ENCODE measurements around the gene RPLP1.

Gene RPLP1

GRCh38 chr15:69467636-69468035, 15.0 kb downstream of the RPLP1 start:
- DNase-seq = no peak
- Histone ChIP-seq H3K9me3 (ENCODE audit: control insufficient read depth, low read length) (no peaks in the 10 kb centered on the region), H3K36me3 (ENCODE audit: control insufficient read depth, insufficient read depth, low read length) (no peaks in the 10 kb centered on the region), H3K27me3 (replicated peaks; ENCODE audit: control insufficient read depth, insufficient read depth, low read length, poor library complexity, severe bottlenecking) (no peaks in the 10 kb centered on the region), H3K4me1 (ENCODE audit: control insufficient read depth, insufficient read depth, low read length, poor library complexity, severe bottlenecking) (peaks cover 32% of the 10 kb centered on the region), H3K4me3 (ENCODE audit: insufficient read depth, low read depth, low read length, poor library complexity, severe bottlenecking) (no peak overlapping the region), H3K27ac (ENCODE audit: insufficient read depth, low read length, poor library complexity, severe bottlenecking) (peak overlapping the region; percentile 93)

DNA sequence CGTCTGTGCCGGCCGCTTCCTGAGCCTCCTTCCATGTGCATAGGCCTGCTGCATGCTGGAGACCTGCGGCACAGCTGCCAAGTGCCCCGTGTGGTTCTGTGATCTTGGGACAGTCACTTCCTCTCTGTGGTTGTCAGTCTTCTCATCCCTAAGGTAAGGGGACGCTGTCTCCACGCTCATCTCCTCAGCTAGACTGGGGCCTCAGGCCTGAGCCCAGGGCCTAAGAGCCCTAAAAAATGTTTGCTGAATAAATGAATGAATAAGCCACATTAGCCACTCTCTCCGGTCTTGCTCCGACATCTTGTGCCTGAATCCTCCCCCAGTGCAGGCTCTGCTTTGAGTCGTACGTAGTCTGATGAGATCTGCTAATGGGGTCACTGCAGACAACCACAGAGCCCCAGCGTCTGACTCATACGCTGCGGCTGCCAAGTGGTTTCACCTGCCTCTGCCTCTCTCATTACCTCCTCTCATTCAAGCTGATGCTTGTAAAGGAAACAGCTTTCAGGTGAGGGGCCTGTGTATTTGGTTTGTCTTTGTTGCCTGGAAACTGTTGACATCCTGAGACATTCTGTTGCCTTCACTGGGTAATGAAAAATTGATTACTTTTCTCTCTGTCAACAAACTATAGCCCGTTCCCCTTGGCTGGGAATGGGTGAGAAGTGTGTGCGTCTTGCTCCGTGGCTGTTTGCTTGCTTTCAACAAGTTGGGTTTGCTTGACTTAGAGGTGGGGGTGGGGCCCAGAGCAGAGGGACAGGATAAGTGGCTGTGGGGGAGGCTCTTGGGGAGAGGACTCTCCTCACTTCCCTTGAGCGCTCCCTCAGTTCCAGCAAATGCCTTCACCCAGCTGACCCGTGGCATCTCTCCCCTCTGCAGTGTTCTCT, 15.9 kb downstream of the RPLP1 start:
- H3K36me3 ChIP-seq (ENCODE audit: control insufficient read depth, insufficient read depth, low read length) = no peaks in the 10 kb centered on the region
- peak overlapping the region; percentile 93 for H3K27ac ChIP-seq (ENCODE audit: insufficient read depth, low read length, poor library complexity, severe bottlenecking)
- no peak overlapping the region for H3K4me3 ChIP-seq (ENCODE audit: insufficient read depth, low read depth, low read length, poor library complexity, severe bottlenecking)
- H3K27me3 ChIP-seq (replicated peaks; ENCODE audit: control insufficient read depth, insufficient read depth, low read length, poor library complexity, severe bottlenecking) = no peaks in the 10 kb centered on the region
- H3K9me3 ChIP-seq (ENCODE audit: control insufficient read depth, low read length) = no peaks in the 10 kb centered on the region
- DNase-seq = peak; percentile 82 to 92 (median 87)
- peaks cover 26% of the 10 kb centered on the region for H3K4me1 ChIP-seq (ENCODE audit: control insufficient read depth, insufficient read depth, low read length, poor library complexity, severe bottlenecking)

DNA sequence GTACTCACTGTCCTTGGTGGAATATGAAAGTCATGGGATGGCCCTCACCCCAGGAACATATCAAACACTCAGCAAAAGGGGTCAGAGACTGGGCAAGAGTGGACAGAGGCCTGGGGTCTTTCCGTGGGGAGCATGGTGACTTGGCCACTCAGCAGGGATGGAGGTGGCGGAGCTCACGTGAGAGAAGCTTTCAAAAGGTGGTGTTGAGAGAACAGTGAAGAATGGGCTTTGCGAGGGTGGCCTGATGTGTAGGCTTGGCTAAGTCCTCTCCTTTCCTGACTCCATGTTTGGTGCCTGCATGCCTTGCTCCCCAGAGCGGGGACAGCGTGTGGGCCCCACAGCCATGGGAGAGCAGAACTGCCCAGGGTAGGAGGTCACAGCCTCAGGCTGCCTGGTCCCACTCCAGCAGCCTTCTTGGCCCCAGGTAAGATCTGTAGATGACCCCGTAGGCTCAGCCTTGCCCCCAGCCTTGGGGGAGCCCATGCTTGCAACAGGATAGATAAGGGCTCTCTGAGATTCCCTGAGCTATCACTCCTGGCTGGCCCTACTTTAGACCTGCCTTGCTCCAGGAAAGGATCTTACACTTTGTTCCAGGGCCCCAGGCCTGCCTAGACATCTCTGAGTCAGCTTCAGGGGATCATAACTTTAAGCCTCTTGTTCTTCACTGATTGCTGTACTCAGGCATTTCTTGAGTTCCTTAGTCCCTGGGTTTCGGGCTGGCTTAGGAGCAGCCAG, 17.0 kb downstream of the RPLP1 start:
- DNase-seq = no peak
- Histone ChIP-seq H3K9me3 (ENCODE audit: control insufficient read depth, low read length) (no peaks in the 10 kb centered on the region), H3K36me3 (ENCODE audit: control insufficient read depth, insufficient read depth, low read length) (no peaks in the 10 kb centered on the region), H3K4me3 (ENCODE audit: insufficient read depth, low read depth, low read length, poor library complexity, severe bottlenecking) (no peak overlapping the region), H3K27me3 (replicated peaks; ENCODE audit: control insufficient read depth, insufficient read depth, low read length, poor library complexity, severe bottlenecking) (no peaks in the 10 kb centered on the region), H3K4me1 (ENCODE audit: control insufficient read depth, insufficient read depth, low read length, poor library complexity, severe bottlenecking) (peaks cover 26% of the 10 kb centered on the region), H3K27ac (ENCODE audit: insufficient read depth, low read length, poor library complexity, severe bottlenecking) (peak overlapping the region; percentile 93)

GRCh38 chr15:69472046-69472445, 19.4 kb downstream of the RPLP1 start:
- DNase-seq = no peak
- Histone ChIP-seq H3K27me3 (replicated peaks; ENCODE audit: control insufficient read depth, insufficient read depth, low read length, poor library complexity, severe bottlenecking) (no peaks in the 10 kb centered on the region), H3K4me3 (ENCODE audit: insufficient read depth, low read depth, low read length, poor library complexity, severe bottlenecking) (no peak overlapping the region)

GRCh38 chr15:69472562-69472961, 19.9 kb downstream of the RPLP1 start:
- no peak for DNase-seq
- Histone ChIP-seq H3K27ac (ENCODE audit: insufficient read depth, low read length, poor library complexity, severe bottlenecking) (no peak overlapping the region), H3K36me3 (ENCODE audit: control insufficient read depth, insufficient read depth, low read length) (no peaks in the 10 kb centered on the region), H3K4me1 (ENCODE audit: control insufficient read depth, insufficient read depth, low read length, poor library complexity, severe bottlenecking) (peaks cover 22% of the 10 kb centered on the region), H3K27me3 (replicated peaks; ENCODE audit: control insufficient read depth, insufficient read depth, low read length, poor library complexity, severe bottlenecking) (no peaks in the 10 kb centered on the region), H3K4me3 (ENCODE audit: insufficient read depth, low read depth, low read length, poor library complexity, severe bottlenecking) (no peak overlapping the region), H3K9me3 (ENCODE audit: control insufficient read depth, low read length) (no peaks in the 10 kb centered on the region)

More at GRCh38 chr15:69472046-69472445, 19.4 kb downstream of the RPLP1 start:
- Histone ChIP-seq H3K9me3 (ENCODE audit: control insufficient read depth, low read length) (no peaks in the 10 kb centered on the region), H3K27ac (ENCODE audit: insufficient read depth, low read length, poor library complexity, severe bottlenecking) (no peak overlapping the region), H3K4me1 (ENCODE audit: control insufficient read depth, insufficient read depth, low read length, poor library complexity, severe bottlenecking) (peaks cover 26% of the 10 kb centered on the region), H3K36me3 (ENCODE audit: control insufficient read depth, insufficient read depth, low read length) (no peaks in the 10 kb centered on the region)

GRCh38 chr15:69474291-69474690, 21.7 kb downstream of the RPLP1 start:
- no peaks in the 10 kb centered on the region for H3K36me3 ChIP-seq (ENCODE audit: control insufficient read depth, insufficient read depth, low read length)
- no peaks in the 10 kb centered on the region for H3K9me3 ChIP-seq (ENCODE audit: control insufficient read depth, low read length)
- DNase-seq = no peak
- H3K4me1 ChIP-seq (ENCODE audit: control insufficient read depth, insufficient read depth, low read length, poor library complexity, severe bottlenecking) = peaks cover 7% of the 10 kb centered on the region
- no peak overlapping the region for H3K4me3 ChIP-seq (ENCODE audit: insufficient read depth, low read depth, low read length, poor library complexity, severe bottlenecking)
- no peaks in the 10 kb centered on the region for H3K27me3 ChIP-seq (replicated peaks; ENCODE audit: control insufficient read depth, insufficient read depth, low read length, poor library complexity, severe bottlenecking)
- H3K27ac ChIP-seq (ENCODE audit: insufficient read depth, low read length, poor library complexity, severe bottlenecking) = no peak overlapping the region

DNA sequence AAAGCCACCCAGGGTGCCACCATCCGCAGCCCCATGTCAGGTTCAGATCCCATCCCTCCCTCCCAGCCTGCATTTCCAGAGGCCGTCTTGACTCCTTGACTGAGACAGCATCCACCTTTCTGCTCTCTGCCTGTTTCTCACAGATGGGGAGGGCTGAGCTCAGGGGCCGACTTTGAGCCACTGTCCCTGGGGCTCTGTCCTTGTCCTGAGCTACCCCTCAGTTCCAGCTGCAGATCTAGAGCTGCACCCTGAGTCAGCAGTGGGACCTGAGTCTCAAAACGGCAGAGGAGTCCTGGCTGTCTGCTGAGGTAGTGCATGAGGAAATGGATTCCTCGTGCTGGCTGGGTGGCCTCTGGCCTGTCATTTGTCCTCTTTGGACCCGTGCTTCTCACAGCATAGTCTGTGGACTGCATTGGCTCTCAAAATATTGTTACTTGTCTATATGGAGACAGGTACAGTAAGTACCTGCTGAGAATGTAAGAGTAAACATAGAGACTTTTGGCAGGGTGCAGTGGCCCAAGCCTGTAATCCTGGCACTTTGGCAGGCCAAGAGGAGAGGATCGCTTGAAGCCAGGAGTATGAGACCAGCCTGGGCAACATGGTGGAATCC, 22.3 kb downstream of the RPLP1 start:
- Histone ChIP-seq H3K27ac (ENCODE audit: insufficient read depth, low read length, poor library complexity, severe bottlenecking) (no peak overlapping the region), H3K4me1 (ENCODE audit: control insufficient read depth, insufficient read depth, low read length, poor library complexity, severe bottlenecking) (peaks cover under 1% of the 10 kb centered on the region), H3K9me3 (ENCODE audit: control insufficient read depth, low read length) (no peaks in the 10 kb centered on the region), H3K27me3 (replicated peaks; ENCODE audit: control insufficient read depth, insufficient read depth, low read length, poor library complexity, severe bottlenecking) (no peaks in the 10 kb centered on the region), H3K4me3 (ENCODE audit: insufficient read depth, low read depth, low read length, poor library complexity, severe bottlenecking) (no peak overlapping the region), H3K36me3 (ENCODE audit: control insufficient read depth, insufficient read depth, low read length) (no peaks in the 10 kb centered on the region)
- DNase-seq = no peak

GRCh38 chr15:69475769-69476358, 23.2 kb downstream of the RPLP1 start:
- Histone ChIP-seq H3K27ac (ENCODE audit: insufficient read depth, low read length, poor library complexity, severe bottlenecking) (no peak overlapping the region), H3K4me3 (ENCODE audit: insufficient read depth, low read depth, low read length, poor library complexity, severe bottlenecking) (no peak overlapping the region), H3K27me3 (replicated peaks; ENCODE audit: control insufficient read depth, insufficient read depth, low read length, poor library complexity, severe bottlenecking) (no peaks in the 10 kb centered on the region), H3K9me3 (ENCODE audit: control insufficient read depth, low read length) (no peaks in the 10 kb centered on the region), H3K4me1 (ENCODE audit: control insufficient read depth, insufficient read depth, low read length, poor library complexity, severe bottlenecking) (no peaks in the 10 kb centered on the region), H3K36me3 (ENCODE audit: control insufficient read depth, insufficient read depth, low read length) (no peaks in the 10 kb centered on the region)
- peak; percentile 55 to 63 (median 57) for DNase-seq

DNA sequence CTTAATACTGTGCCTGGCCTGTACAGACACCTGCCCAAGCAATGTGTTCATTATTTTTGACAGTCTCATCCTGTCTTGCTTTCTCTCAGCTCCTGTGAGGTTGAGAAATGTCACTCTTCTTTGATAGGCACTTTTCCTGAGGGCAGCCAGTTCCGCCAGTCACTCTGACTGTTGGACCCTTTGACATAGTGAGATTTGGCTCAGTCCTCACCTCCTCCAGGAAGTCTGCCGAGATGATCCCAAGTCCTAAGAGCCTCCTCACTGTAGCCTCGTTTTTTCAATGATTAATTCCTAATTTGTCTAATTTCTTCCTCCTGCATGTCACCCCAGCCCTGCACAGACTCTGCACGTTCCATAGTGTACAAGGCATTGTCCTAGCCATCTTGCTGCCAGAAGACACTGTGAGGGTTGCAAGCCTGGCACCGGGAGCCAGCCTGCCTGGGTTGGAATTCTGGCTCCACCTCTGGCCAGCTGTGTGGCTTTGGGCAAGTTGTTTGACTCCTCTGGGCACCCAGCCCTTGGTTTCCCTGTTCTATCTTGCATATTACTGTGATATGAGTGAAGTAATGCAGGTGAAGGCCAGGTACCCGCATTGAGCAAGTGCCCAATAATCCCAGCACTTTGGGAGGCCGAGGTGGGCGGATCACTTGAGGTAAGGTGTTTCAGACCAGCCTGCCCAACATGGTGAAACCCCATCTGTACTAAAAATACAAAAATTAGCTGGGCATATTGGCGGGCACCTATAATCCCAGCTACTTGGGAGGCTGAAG, 24.3 kb downstream of the RPLP1 start:
- no peak overlapping the region for H3K27ac ChIP-seq (ENCODE audit: insufficient read depth, low read length, poor library complexity, severe bottlenecking)
- H3K27me3 ChIP-seq (replicated peaks; ENCODE audit: control insufficient read depth, insufficient read depth, low read length, poor library complexity, severe bottlenecking) = no peaks in the 10 kb centered on the region
- H3K4me1 ChIP-seq (ENCODE audit: control insufficient read depth, insufficient read depth, low read length, poor library complexity, severe bottlenecking) = no peaks in the 10 kb centered on the region
- no peak overlapping the region for H3K4me3 ChIP-seq (ENCODE audit: insufficient read depth, low read depth, low read length, poor library complexity, severe bottlenecking)
- no peak for DNase-seq
- no peaks in the 10 kb centered on the region for H3K9me3 ChIP-seq (ENCODE audit: control insufficient read depth, low read length)
- H3K36me3 ChIP-seq (ENCODE audit: control insufficient read depth, insufficient read depth, low read length) = no peaks in the 10 kb centered on the region

Data from effector memory CD4-positive, alpha-beta T cell (primary cell).